A673 (cell line): Measurements from ENCODE around the gene MRPL20. TPM values are rescaled to one million over a fixed set of nuclear protein-coding genes. Genes with fewer than 3 reads are reported as not detected.

Experiments used
- BruUV-seq: library from RNA; stranded (reverse); fragments of 400-500 nt; replicated peaks from 2 replicates; lab custom pipeline; 2021; lab: Mats Ljungman, UMichigan
- CTCF ChIA-PET: fragments of 300-600 bp; sonication (Branson Sonifier 250); formaldehyde crosslinking; loops from one replicate; lab custom pipeline; 2022; ENCODE audit warnings: antibody characterized with exemption; lab: Charles Lee
- POLR2A ChIA-PET: fragments of 300-600 bp; sonication (Branson Sonifier 250); formaldehyde crosslinking; loops from one replicate; lab custom pipeline; 2022; ENCODE audit warnings: antibody characterized with exemption; ENCODE audit not compliant: low non-redundant PET; lab: Charles Lee
- DNase-seq: peaks from one replicate; pipeline ENCODE4 v3.0.0-alpha.2; 2015; ENCODE audit warnings: low spot score
- H3K27ac ChIP-seq: fragments of 200-600 bp; sonication (generic); 2 replicates; pipeline ENCODE4 v1.5.1; 2016; ENCODE audit warnings: mixed run types, low read depth, mild to moderate bottlenecking, mixed read lengths, antibody characterized with exemption, low read length; ENCODE audit not compliant: poor library complexity, severe bottlenecking
- H3K27me3 ChIP-seq: fragments of 200-600 bp; sonication (generic); replicated peaks from 2 replicates; pipeline ENCODE4 v1.6.1; 2017; ENCODE audit warnings: mixed run types, low read depth, mild to moderate bottlenecking, mixed read lengths, antibody characterized with exemption, low read length; ENCODE audit not compliant: insufficient read depth, poor library complexity
- H3K36me3 ChIP-seq: fragments of 200-600 bp; sonication (generic); 2 replicates; pipeline ENCODE4 v1.6.1; 2016; ENCODE audit warnings: mixed run types, mild to moderate bottlenecking, mixed read lengths, antibody characterized with exemption, low read length; ENCODE audit not compliant: insufficient read depth, poor library complexity, severe bottlenecking
- H3K4me1 ChIP-seq: fragments of 200-600 bp; sonication (generic); 2 replicates; pipeline ENCODE4 v1.6.1; 2017; ENCODE audit warnings: mixed run types, mild to moderate bottlenecking, mixed read lengths, antibody characterized with exemption, low read length; ENCODE audit not compliant: insufficient read depth, poor library complexity, severe bottlenecking
- H3K4me3 ChIP-seq: fragments of 200-600 bp; sonication (generic); 2 replicates; pipeline ENCODE4 v1.5.1; 2016; ENCODE audit warnings: low read depth, mixed run types, mild to moderate bottlenecking, mixed read lengths, low read length; ENCODE audit not compliant: poor library complexity, severe bottlenecking
- H3K9me3 ChIP-seq: fragments of 200-600 bp; sonication (generic); 2 replicates; pipeline ENCODE4 v1.6.1; 2016; ENCODE audit warnings: mixed run types, low read depth, mild to moderate bottlenecking, mixed read lengths, antibody characterized with exemption, low read length; ENCODE audit not compliant: poor library complexity, severe bottlenecking
- CTCF ChIP-seq: fragments of 300-800, 200-600 bp; sonication (generic); conservative IDR thresholded peaks from 2 replicates; pipeline ENCODE4 v1.5.1; 2017; ENCODE audit warnings: low read depth, mild to moderate bottlenecking, antibody characterized with exemption, low read length, moderate library complexity, mixed read lengths
- EZH2 ChIP-seq: fragments of 200-600 bp; sonication (generic); IDR thresholded peaks from 2 replicates; pipeline ENCODE4 v1.6.1; 2017; ENCODE audit warnings: borderline replicate concordance, low read depth, mild to moderate bottlenecking, mixed read lengths, antibody characterized with exemption, low read length; ENCODE audit not compliant: poor library complexity, severe bottlenecking
- intact Hi-C: fragments of 100-400 bp; cut with micrococcal nuclease; formaldehyde crosslinking; loops from one replicate; pipeline ENCODE4 v1.10.0; 2022; ENCODE audit not compliant: unreplicated experiment
- total RNA-seq: library from RNA; stranded (reverse); gene quantifications from 2 replicates; pipeline ENCODE4 v1.2.3, GENCODE V29; 2021

Gene MRPL20
- total RNA-seq, 1 experiment from 2014 or later: 151 TPM

- H3K4me1 ChIP-seq: no peaks in the 10 kb centered on the region
- no peak overlapping the region for H3K4me3 ChIP-seq
- peaks cover 5% of the 10 kb centered on the region for H3K27me3 ChIP-seq
- TF ChIP-seq EZH2 (no peak), CTCF (no peak)
- ChIA-PET POLR2A (no interaction called here), CTCF (no interaction called here)
- no peaks in the 10 kb centered on the region for H3K9me3 ChIP-seq
- no TSS peak for BruUV-seq
- no peak for DNase-seq
- H3K36me3 ChIP-seq: no peaks in the 10 kb centered on the region
- H3K27ac ChIP-seq: no peak overlapping the region
- intact Hi-C loops: no loop called here
Measured at GRCh38 chr1:1356166-1356795, 50.8 kb downstream of the MRPL20 start.

GRCh38 chr1:1355416-1355815, 51.7 kb downstream of the MRPL20 start:
- ChIA-PET POLR2A (interaction anchor here (0.6 kb wide), 1 partner anchor 12 kb away, joined by 5 read pairs; no protein-coding TSS in a partner anchor), CTCF (no interaction called here)
- intact Hi-C loops: no loop called here
- H3K27ac ChIP-seq: no peak overlapping the region
- peaks cover 5% of the 10 kb centered on the region for H3K27me3 ChIP-seq
- TF ChIP-seq EZH2 (no peak), CTCF (no peak)
- BruUV-seq: no TSS peak
- no peak for DNase-seq
- H3K4me1 ChIP-seq: no peaks in the 10 kb centered on the region
- no peaks in the 10 kb centered on the region for H3K9me3 ChIP-seq
- no peaks in the 10 kb centered on the region for H3K36me3 ChIP-seq
- H3K4me3 ChIP-seq: no peak overlapping the region

GRCh38 chr1:1354271-1355247, 52.5 kb downstream of the MRPL20 start:
- Histone ChIP-seq H3K27ac (no peak overlapping the region), H3K27me3 (peaks cover 5% of the 10 kb centered on the region), H3K4me3 (no peak overlapping the region), H3K4me1 (no peaks in the 10 kb centered on the region), H3K36me3 (no peaks in the 10 kb centered on the region), H3K9me3 (no peaks in the 10 kb centered on the region)
- intact Hi-C loops: no loop called here
- ChIA-PET CTCF (no interaction called here), POLR2A (no interaction called here)
- BruUV-seq: no TSS peak
- no peak for TF ChIP-seq EZH2
- TF ChIP-seq CTCF: no peak
- no peak for DNase-seq
